K562 (cell line): ENCODE data around the gene LMNA. TPM values are rescaled to one million over a fixed set of nuclear protein-coding genes. Genes with fewer than 3 reads are reported as not detected.

Experiments
- ATF1 ChIP-seq, 2 experiments: fragments of 450-650 bp in 1 of 2; IDR thresholded peaks; 2 replicates each; pipeline ENCODE4 v1.6.1; 2016; ENCODE audit warnings: missing compliant biosample characterization in 1 of 2, missing genetic modification characterization in 1 of 2
- BCL6 ChIP-seq: fragments of 250-450 bp; sonication (Bioruptor Pico); IDR thresholded peaks from 2 replicates; pipeline ENCODE4 v1.4.0; 2020
- BRF2 ChIP-seq: IDR thresholded peaks from 3 replicates; pipeline ENCODE4 v1.6.1; 2011; ENCODE audit warnings: borderline replicate concordance, mild to moderate bottlenecking; ENCODE audit not compliant: insufficient read length, insufficient read depth
- CBX2 ChIP-seq: fragments of 200-600 bp; sonication (generic); IDR thresholded peaks from one replicate; pipeline ENCODE4 v1.6.1; 2012; ENCODE audit warnings: mild to moderate bottlenecking, low read length, inconsistent platforms; ENCODE audit not compliant: insufficient read depth, poor library complexity, severe bottlenecking
- COPS2 ChIP-seq: fragments of 450-650 bp; conservative IDR thresholded peaks from 2 replicates; pipeline ENCODE4 v1.6.1; 2016; ENCODE audit warnings: mild to moderate bottlenecking, moderate library complexity
- KLF6 ChIP-seq: fragments of 250-450 bp; sonication (Bioruptor Pico); IDR thresholded peaks from 2 replicates; pipeline ENCODE4 v1.4.0; 2020; ENCODE audit warnings: mild to moderate bottlenecking, moderate library complexity, borderline replicate concordance
- NCOA4 ChIP-seq: fragments of 450-650 bp; IDR thresholded peaks from 2 replicates; pipeline ENCODE4 v1.6.1; 2018; ENCODE audit warnings: mild to moderate bottlenecking; ENCODE audit not compliant: partially characterized antibody
- NKRF ChIP-seq: fragments of 450-650 bp; IDR thresholded peaks from 2 replicates; pipeline ENCODE4 v1.6.1; 2016; ENCODE audit warnings: borderline replicate concordance
- NRF1 ChIP-seq, 2 experiments: fragments of 450-650 bp; IDR thresholded peaks in 1 of 2; conservative IDR thresholded peaks in 1 of 2; 2 replicates each; pipeline ENCODE4 v1.6.1; 2014; ENCODE audit warnings: mild to moderate bottlenecking in 2 of 2
- PHB ChIP-seq: fragments of 250-450 bp; sonication (Bioruptor Pico); IDR thresholded peaks from 2 replicates; pipeline ENCODE4 v1.5.0; 2021
- PHB2 ChIP-seq: fragments of 450-650 bp; IDR thresholded peaks from 2 replicates; pipeline ENCODE4 v1.6.1; 2017; ENCODE audit warnings: low read depth
- PHTF2 ChIP-seq: fragments of 250-450 bp; sonication (Bioruptor Pico); IDR thresholded peaks from 2 replicates; pipeline ENCODE4 v1.5.0; 2021; ENCODE audit warnings: mild to moderate bottlenecking
- POLR2AphosphoS2 ChIP-seq: IDR thresholded peaks from 2 replicates; pipeline ENCODE4 v1.6.1; 2012; ENCODE audit warnings: low read length, improper control_type of control experiment
- SAP30 ChIP-seq: fragments of 200-600 bp; sonication (generic); IDR thresholded peaks from 2 replicates; pipeline ENCODE4 v1.6.1; 2012; ENCODE audit warnings: borderline replicate concordance, low read depth, mild to moderate bottlenecking, moderate library complexity, low read length, control low read depth, inconsistent platforms; ENCODE audit not compliant: insufficient read depth, poor library complexity, severe bottlenecking
- SMARCC2 ChIP-seq: fragments of 450-650 bp; IDR thresholded peaks from 2 replicates; pipeline ENCODE4 v1.6.1; 2017; ENCODE audit warnings: antibody characterized with exemption, moderate library complexity, mild to moderate bottlenecking, low read depth
- TAF7 ChIP-seq: fragments of 450-650 bp; IDR thresholded peaks from 2 replicates; pipeline ENCODE4 v1.6.1; 2016; ENCODE audit warnings: missing genetic modification characterization, missing compliant biosample characterization
- USF1 ChIP-seq: sonication (generic); formaldehyde crosslinking; IDR thresholded peaks from 2 replicates; pipeline ENCODE4 v1.9.0; 2022; ENCODE audit warnings: mild to moderate bottlenecking, missing genetic modification reagents
- ZBTB1 ChIP-seq: sonication (generic); formaldehyde crosslinking; IDR thresholded peaks from 2 replicates; pipeline ENCODE4 v1.8.1; 2023; ENCODE audit warnings: missing genetic modification reagents, low read depth, mild to moderate bottlenecking, borderline replicate concordance
- ZFPM2 ChIP-seq: fragments of 250-450 bp; sonication (Bioruptor Pico); IDR thresholded peaks from 2 replicates; pipeline ENCODE4 v1.5.1; 2022; ENCODE audit warnings: mild to moderate bottlenecking
- ZKSCAN3 ChIP-seq: fragments of 250-450 bp; sonication (Bioruptor Pico); IDR thresholded peaks from 2 replicates; pipeline ENCODE4 v1.4.0; 2020
- ZNF707 ChIP-seq: fragments of 250-450 bp; sonication (Bioruptor Pico); conservative IDR thresholded peaks from 2 replicates; pipeline ENCODE4 v1.8.0; 2022; ENCODE audit warnings: inconsistent platforms, mild to moderate bottlenecking, moderate library complexity
- polyA plus RNA-seq, 8 experiments: library from polyadenylated mRNA; depleted of rRNA in 4 of 8; stranded (reverse) in 5 of 8; unstranded in 3 of 8; fragments of >200 nt; fragmentation: Nextera tagmentation in 2 of 8; fragmentation: Illumina TruSeq in 1 of 8; extraction: Ambion mirVana in 2 of 8; extraction: Trizol in 1 of 8; gene quantifications; 2 replicates each; pipeline versions ENCODE4 v1.2.1 to v1.2.3, GENCODE V29; 2011 to 2014; ENCODE audit warnings: inconsistent platforms in 1 of 8, missing spikeins in 1 of 8
- total RNA-seq, 7 experiments: library from RNA; depleted of rRNA in 6 of 7; stranded (reverse); fragments of >200 nt in 6 of 7; fragmentation: Illumina TruSeq in 2 of 7; extraction: Trizol in 2 of 7; gene quantifications; 2 replicates each; pipeline versions ENCODE4 v1.2.1 to v1.2.3, GENCODE V29; 2011 to 2021; ENCODE audit warnings: low replicate concordance in 1 of 7

The LMNA gene
- total and polyA plus RNA-seq, 9 of the 15 experiments (the other 6 are each of a cell fraction or from before 2014, with no cell fraction given), result 1.00 to 347 (median 88.2) TPM

GRCh38 chr1:156114101-156114918 lies at the start of gene LMNA (continued):
- TF ChIP-seq NKRF (0 out of 2 replicates have a peak, but pooled peaks have one; percentile 35), KLF6 (CRISPR knock-in tag) (no peak), ZBTB1 (CRISPR knock-in tag) (no peak), NCOA4 (no peak), ZNF707 (CRISPR knock-in tag) (0 out of 2 replicates have a peak, but pooled peaks have one; percentile 42), ZKSCAN3 (no peak), NRF1 (conservative IDR thresholded peaks at IDR 0.05 in 1 of 2, IDR thresholded peaks at IDR 0.05 in 1 of 2) (peak; percentile 35 to 39; a peak in 3 of 4 replicates), ZFPM2 (no peak), SAP30 (no peak), BRF2 (no peak), USF1 (CRISPR knock-in tag) (peak; percentile 84), TAF7 (tag) (peak; percentile 42; the same call in 1 of the 2 replicates), SMARCC2 (peak; percentile 68; the same call in 1 of the 2 replicates), COPS2 (no peak), ATF1 (CRISPR knock-in tag; IDR thresholded peaks at IDR 0.05) (no peak), ATF1 (tag; IDR thresholded peaks at IDR 0.05) (no peak), CBX2 (no peak), BCL6 (CRISPR knock-in tag) (no peak), PHB2 (no peak), POLR2AphosphoS2 (peak; percentile 36; the same call in 1 of the 2 replicates), PHTF2 (CRISPR knock-in tag) (no peak), PHB (CRISPR knock-in tag) (no peak)
